ENCODE measurements around the gene ZNF213.

The ZNF213 gene, protein sequence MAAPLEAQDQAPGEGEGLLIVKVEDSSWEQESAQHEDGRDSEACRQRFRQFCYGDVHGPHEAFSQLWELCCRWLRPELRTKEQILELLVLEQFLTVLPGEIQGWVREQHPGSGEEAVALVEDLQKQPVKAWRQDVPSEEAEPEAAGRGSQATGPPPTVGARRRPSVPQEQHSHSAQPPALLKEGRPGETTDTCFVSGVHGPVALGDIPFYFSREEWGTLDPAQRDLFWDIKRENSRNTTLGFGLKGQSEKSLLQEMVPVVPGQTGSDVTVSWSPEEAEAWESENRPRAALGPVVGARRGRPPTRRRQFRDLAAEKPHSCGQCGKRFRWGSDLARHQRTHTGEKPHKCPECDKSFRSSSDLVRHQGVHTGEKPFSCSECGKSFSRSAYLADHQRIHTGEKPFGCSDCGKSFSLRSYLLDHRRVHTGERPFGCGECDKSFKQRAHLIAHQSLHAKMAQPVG

DNA sequence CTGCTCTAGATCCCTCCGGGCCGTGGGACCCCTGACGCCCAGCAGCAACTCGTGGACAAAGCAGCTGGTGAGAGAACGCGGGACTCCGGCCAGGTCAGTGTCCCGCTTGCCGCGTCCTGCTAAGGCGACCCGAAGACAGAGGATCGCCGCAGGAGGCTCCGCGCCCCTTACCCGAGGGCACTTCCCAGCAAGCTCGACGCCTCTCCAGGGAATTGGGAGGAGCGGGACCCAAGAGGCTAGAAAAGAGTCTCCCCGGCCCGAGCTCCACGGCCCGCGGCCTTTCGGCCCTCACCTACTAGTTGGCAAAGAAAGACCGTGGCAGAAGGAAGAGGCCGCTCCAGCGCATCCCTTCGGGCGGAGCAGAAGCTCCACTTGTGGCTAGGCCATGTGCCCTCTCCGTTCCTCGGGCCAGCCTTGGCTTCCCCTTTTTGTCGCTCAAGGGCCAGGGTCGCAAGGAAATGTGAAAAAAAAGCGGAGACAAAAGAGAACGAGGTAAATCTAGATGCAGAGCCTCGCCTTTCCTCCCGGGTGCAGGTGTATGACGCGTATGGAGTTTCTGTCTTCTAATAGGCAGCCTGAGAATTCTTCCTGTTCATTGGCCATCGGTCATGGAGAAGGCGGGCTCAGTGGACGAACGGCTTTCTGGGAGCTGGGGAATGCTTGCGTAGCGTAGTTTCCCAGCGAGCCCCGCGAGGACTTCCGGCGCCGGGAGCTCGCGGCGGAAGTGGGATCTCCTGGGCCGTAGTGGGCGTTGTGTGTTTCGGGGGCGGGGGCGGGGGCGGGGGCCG lies at the start of gene ZNF213:
Gene ZNF213, plus strand, starts transcription at position 692 of the 788 bp plus-strand sequence. CDS start 2,252 bp downstream, outside the sequence.
- DNase-seq = peak; percentile 99

DNA sequence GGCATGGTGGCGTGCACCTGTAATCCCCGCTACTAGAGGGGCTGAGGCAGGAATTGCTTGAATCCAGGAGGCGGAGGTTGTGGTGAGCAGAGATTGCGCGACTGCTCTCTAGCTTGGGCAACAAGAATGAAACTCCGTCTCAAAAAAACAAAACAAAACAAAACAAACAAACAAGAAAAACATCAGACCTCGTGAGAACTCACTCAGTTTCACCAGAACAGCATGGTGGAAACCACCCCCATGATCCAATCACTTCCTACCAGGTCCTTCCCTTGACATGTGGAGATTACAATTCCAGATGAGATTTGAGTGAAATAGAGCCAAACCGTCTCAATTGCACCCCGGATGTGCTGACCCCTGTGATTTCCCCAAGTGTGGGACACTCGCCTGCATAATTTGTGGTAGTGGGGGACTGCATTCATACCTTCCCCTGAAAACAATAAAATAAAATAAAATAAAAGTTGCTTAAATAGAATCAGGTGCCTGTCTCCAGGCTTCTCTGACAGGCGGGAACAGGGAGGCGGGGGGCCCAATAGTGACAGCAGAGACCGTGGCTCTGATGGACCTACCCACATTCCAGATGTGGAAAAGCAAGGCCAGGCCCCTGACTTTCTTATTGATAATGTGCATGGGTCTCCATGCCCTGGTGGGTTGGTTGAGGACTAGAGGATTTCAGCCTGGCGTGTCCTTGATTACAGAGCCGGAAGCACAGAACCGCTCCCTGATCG lies 48.8 kb upstream of the ZNF213 start:
- DNase-seq = no peak

DNA sequence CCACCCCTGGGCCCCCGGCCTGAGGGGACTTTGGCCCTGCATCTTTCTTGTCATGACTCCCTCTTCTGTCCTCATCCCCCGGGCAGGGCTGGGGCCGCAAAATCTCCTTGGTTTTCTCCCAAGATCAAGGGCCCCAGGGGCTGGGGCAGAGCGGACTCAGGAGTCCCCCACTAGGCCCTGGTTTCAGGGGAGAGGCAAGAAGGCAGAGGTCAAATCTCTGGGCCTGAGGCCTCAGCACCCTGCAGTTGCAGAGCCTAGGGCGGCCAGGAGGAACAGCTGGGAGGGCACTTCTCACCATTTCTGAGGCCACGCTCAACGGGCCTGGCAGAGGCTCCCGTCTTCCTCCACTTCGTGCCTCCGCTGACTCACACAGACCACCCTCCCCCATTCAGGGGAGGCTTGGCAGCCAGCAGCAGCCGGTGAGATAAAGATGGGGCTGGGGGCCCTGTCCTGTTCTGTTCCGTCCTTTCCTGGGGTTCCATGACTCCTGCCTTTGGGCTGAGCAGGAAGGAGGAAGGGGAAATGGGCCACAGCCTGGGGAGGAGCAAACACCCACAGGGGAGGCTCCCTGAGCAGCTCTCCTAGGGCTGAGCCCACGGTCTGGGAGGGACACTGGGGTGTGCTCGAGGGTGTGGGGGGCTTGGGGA lies 48.1 kb upstream of the ZNF213 start:
- DNase-seq = no peak

DNA sequence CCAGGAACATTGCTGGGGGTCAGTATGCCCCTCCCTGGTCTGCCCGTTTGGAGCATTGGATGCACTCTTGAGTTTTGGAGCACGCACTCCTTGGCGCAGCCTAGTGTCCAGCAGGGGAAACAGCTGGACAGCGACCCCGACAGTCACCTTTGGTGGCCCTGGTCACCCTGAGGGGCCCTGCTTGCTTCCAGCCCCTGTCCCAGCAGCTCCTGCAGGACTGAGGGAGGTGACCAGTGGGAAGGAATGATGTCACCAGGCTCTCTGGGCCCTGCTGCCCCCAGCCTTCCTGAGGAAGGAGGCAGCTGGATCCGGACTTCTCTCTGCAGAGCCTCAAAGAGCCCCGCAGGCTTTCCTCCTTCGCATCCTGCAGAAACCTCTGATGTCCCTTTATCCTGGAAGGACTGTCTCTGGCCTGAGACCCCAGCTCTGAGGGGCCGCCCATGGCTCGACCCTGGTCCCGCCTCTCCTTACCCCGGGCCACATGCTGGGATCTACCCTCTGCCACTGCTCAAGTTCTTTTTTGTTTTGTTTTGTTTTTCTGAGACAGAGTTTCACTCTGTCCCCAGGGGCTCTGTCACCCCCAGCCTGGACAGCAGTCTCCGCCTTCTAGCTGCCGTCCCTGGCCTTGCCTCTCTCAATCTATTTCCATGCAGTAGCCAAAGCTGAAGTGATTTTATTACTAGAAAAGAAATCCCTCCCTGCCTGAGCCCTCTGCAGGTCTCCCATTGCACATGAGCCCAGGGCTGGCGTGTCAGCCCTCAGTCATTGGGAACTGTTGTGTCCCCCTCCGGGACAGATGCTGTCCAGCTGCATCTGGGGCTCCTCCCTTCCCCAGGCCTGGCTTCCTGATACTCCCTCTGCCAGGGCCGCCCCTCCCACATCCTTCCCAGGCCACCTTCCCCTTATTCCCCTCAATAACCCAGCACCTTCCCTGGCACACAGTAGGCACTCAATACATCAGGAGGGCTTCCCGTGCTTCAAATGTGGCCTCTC lies 47.3 kb upstream of the ZNF213 start:
- DNase-seq = no peak

DNA sequence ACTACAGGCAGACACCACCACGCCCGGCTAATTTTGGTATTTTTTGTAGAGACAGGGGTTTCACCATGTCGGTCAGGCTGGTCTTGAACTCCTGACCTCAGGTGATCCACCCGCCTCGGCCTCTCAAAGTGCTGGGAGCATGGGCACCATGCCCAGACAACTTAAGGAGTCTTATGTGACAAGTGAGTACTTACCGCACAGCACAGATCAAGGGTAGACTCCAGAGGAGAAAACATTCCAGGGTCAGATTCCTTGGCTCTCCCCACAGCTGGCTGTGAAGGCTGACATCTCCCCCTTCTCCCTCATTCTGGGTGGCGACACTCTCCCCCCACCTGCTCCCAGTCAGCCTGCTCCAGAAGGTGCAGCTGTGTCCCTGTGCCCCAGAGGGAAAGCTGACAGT lies 46.4 kb upstream of the ZNF213 start:
- DNase-seq = no peak

DNA sequence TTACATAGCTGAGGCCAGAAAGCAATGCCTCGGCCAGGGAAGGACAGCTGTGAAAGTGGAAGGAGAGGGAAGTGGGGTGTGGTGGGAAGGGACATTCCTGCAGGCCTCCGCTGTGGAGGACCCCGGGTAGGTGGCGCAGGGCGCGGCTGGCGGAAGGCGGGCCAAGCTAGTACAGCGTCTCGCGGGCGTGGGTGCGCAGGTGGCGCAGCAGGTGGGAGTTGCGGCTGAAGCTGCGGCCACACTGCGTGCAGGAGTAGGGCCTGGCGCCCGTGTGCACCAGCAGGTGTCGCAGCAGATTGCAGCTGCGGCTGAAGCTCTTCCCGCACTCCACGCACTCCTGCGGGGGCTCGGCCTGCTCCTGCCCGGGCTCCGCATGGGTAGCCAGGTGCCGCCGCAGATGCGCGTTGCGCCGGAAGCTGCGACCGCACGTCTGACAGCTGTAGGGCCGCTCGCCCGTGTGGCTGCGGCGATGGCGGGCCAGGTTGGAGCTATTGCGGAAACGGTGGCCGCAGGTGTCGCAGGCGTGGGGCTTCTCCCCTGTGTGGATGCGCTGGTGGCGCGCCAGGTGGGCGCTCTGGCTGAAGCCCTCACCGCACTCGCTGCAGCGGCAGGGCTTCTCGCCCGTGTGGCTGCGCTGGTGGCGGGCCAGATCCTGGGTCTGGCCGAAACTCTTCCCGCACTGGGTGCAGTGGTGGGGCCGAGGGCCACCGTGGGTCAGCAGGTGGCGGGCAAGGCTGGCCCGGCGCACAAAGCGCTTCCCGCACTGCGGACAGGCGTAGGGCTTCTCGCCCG lies 45.7 kb upstream of the ZNF213 start:
- no peak for DNase-seq

DNA sequence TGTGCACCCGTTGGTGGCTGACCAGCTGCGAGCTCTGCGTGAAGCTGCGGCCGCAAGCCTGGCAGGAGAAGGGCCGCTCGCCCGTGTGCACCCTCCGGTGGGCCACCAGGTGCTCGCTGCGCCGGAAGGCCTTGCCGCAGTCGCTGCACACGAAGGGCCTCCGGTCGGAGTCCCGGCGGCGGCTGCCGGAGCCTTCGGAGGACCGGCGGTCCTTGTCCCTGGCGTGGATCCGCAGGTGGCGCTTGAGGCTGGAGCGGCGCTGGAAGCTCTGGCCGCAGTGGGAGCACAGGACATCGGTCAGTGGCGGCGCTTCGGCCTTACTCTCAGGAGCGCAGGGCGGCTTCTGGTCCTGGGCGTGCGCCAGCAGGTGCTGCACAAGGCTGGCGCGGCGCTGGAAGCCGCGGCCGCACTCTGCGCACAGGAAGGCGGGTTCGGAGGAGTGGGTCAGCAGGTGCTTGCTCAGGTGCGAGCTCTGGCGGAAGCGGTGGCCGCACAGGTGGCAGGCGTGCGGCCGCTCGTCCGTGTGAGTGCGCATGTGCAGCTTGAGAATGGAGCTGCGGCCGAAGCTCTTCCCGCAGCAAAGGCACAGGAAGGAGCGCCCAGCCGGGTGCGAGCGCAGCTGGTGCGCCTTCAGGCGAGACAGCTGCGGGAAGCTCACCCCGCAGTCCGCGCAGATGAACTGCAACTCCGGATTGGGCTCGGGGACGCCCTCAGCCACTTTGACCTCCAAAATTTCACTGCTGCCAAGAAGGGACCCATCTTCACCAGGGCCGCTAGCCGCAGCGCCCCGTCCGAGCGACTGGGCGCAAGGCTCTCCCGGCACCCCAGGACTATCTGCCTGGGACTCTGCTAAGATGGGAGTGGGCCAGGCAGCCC lies 44.9 kb upstream of the ZNF213 start:
- DNase-seq = no peak

DNA sequence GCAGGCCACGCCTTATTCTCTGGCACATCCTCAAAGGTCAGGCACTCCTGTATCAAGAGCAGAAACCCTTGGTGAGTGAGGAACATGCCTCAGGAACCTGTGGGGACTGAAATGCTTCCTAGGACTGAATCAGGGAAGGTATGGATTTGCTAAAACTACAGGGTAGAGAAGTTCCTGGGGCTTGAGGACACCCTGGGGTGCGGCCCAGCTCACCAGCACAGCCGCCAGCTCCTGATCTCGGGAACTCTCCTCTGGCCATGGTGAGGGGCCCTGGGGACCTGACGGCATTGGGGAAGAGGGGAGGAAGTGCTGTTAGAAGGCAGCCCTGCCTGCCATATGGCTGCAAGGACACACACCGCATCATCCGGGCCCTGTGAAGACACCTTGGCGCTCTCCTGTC lies 43.3 kb upstream of the ZNF213 start:
- DNase-seq = no peak

DNA sequence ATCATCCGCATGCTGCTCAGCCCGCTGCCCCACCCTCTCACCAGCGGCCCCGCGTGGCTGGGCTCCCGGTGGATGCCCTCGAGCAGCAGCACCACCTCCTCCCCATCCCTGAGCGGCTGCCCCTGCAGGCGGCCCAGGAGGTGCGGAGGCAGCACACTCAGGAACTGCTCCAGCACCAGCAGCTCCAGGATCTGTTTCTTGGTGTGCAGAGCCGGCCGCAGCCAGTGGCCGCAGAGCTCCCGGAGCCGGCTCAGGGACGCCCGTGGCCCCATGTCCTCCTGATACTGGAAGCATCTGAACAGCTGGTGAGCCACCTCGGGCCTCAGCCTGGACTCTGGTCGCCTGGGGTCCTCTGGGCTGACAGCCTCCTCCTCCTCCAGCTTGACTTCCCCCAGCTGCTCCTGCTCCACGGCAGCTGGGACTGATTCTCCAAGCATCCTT lies 42.3 kb upstream of the ZNF213 start:
- DNase-seq = no peak

DNA sequence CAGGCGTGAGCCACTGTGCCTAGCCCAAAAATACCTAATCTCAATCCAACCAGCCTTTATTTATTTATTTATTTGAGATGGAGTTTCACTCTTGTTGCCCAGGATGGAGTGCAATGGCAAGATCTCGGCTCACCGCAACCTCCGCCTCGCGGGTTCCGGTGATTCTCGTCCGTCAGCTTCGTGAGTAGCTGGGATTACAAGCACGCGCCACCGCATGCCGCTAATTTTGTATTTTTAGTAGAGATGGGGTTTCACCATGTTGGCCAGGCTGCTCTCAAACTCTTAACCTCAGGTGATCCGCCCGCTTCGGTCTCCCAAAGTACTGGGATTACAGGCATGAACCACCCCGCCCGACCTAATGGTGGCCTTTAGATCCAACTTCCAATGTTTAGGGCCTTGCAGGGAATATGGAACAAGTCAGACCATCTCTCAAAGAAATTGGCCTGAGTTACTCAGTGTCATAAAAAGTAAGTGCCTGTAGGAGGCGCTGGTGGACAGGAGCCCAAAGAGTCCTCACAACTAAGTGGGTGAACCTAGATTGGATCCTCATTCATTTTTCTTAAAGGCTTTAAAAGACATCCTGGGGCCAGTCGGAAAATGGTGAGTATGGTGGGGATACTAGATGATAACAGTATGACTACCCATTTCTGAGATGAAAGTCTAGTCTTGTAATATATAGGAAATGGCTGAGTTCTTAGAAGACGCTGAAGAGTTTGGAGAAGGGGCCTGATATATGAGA lies 40.4 kb upstream of the ZNF213 start:
- peak; percentile 33 for DNase-seq

DNA sequence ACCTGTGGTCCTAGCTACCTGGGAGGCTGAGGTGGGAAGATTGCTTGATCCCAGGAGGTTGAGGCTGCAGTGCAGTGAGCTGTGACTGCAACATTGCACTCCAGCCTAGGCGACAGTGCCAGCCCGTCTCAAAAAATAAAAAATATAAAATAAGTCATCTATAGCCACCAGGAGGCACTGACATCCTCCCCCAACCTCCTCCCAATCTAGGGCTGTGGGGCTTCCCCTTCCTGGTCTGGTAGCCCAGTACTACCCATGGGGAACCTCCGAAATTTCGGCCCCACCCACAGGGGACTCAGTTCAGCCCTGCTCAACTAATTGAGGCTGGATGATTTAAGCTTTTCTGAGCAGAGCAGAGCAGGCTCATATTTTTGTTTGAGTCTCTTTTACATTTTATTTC lies 39.0 kb upstream of the ZNF213 start:
- no peak for DNase-seq

DNA sequence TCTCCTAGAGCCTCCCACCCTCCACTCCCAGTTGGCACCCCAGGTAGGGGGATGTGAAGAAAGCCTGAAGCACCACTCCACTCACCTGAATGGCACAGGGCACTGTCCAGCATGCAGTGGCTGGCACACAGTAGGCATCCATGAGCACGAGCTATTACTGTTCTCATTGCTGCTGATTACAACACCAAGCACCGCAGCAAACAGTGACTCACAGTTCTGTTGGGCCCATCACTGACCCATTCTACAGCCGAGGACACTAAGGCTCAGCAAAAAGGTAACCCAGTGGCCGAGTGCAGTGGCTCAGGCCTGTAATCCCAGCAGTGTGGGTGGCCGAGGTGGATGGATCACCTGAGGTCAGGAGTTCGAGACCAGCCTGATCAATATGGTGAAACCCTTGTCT lies 38.5 kb upstream of the ZNF213 start:
- DNase-seq = no peak

DNA sequence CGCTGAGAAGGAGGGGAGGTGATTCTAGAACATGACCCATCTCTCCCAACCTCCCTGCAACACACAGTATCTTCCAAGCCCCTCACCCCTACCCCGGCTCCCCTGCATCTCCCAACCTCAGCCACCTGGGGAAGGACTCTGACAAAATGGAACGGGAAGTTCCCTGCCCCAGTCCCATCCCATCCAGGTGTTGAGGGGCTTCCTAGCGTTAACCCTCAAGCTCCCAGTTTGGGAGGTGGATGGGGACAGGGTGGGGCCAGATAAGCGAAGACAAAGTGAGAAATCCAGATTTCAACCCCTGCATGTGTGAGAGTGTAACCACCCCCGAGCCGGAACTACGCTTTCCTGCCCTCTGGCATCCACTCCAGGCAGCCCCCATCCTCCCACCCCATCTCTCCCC lies 37.6 kb upstream of the ZNF213 start:
- DNase-seq = no peak

DNA sequence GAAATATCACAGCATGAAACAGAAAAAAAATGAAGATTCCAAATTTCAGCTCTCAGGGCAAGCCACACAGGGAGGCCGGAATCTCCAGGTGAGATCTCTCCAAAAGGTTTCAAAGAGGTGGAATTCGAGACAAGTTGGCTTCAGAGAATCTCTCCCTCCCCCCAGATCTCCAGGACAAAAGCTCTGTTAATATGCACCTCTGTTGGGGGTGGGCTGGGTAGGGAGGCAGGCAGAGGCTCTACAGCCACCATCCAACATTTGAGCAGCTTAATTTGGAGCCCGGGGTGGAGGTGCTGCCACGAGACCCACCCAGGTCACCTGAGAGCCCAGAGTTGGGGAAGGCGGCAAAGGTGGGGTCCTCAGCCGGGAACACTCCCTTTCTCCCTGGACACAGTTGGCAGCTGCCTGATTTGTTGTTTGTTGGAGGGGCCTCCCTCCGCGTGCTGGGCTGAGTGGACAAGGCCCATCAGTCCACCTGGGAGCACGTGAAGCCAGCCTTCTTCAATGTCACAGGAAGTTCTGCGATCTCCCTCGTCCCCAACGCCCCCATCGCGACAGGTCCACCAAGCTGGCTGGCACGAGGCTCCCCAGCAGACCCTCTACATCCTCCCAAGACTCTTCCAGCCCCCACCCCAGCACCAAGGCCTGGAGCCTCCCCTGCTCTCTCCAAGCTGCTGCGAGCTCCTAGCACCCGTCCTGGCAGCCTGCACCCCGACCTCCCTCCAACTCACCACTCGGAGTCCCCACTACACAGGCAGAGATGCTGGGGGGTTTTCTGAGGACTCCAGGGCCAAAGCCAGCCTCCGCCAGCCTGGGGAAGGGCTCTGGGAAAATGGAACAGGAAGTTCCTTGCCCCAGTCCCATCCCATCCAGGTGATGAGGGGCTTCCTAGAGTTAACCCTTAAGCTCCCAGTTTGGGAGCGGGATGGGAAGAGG lies 36.1 kb upstream of the ZNF213 start, which contains the start of gene ZSCAN10:
Gene ZSCAN10, minus strand, starts transcription at position 836 of the 936 bp plus-strand sequence. CDS start 6,357 bp downstream, outside the sequence.
- DNase-seq = no peak

DNA sequence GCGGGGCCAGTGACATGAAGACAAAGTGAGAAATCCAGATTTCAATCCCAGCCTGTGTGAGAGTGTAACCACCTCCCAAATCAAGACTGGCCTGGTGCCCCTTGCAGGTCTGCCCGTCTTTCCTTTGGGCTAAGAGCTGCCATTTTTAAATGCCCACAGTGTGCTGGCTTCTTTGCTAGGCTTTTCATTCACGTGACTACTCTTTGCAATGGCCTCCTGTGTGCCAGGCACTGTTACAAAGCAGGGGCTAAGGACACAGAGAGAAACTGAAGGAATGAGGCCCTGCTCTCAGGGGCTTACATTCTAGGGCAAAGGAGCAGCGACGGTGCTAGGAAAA lies 35.5 kb upstream of the ZNF213 start:
- DNase-seq = no peak

DNA sequence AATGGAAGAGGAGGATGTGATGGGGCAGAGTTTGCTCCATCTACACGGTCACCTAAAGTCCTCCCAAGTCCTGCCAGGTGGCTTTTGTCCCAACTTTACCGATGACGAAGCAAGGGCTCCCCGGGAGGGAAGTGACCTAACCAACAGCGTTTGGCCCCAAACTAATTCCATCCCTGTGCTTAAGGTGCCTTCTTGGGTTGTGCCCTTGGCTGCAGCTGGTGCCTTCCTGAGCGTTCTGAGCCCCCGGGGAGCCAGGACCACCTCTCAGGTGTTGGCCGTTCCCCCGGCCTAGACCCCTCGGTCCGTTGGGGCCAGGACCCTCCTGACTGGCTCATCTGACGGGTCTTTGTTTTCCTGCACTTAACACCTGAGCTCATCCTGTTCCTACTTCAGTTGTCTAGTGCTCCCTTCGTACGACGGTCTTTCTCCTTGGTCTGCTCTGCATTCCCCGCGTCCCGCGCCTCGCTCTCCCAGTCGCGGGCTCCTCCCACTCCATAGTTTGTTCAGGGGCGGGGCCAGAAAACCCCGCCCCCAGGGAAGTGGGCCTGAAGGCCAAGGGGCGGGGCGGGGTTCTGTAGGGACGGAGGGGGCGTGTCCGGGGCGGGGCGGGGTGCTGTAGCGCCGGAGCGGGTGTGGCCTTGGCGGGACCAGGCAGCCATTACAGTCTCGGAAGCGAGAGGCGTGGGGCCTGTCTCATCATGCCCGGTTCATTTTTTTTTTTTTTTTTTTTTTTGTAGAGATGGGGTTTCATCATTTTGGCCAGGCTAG lies 34.9 kb upstream of the ZNF213 start:
- peak; percentile 91 for DNase-seq

Data from NCI-H187 treated with DMSO at 0.1 percent for 48 hours (cell line).